Neural cell (in vitro differentiated cells): ENCODE data around the gene MYRIP. TPM values are rescaled to one million over a fixed set of nuclear protein-coding genes. Genes with fewer than 3 reads are reported as not detected.

ENCODE experiments used
- H2AFZ ChIP-seq: fragments of 200-600, 300-800 bp; sonication (generic), shearing (Covaris generic); 2 replicates; pipeline ENCODE4 v1.6.0; 2014; ENCODE audit warnings: low read depth, mild to moderate bottlenecking, antibody characterized with exemption, low read length, moderate library complexity
- H3F3A ChIP-seq: fragments of 200-600 bp; shearing (Covaris generic); 2 replicates; pipeline ENCODE4 v1.6.1; 2016; ENCODE audit warnings: mild to moderate bottlenecking, moderate library complexity, mixed read lengths, antibody characterized with exemption, low read length; ENCODE audit not compliant: insufficient read depth, poor library complexity, severe bottlenecking
- H3K27ac ChIP-seq: fragments of 200-600, 300-800 bp; sonication (generic), shearing (Covaris generic); 2 replicates; pipeline ENCODE4 v1.5.1; 2014; ENCODE audit warnings: mild to moderate bottlenecking, low read length, moderate library complexity
- H3K27me3 ChIP-seq: fragments of 300-800, 200-600 bp; sonication (generic), shearing (Covaris generic); 2 replicates; pipeline ENCODE4 v1.6.0; 2014; ENCODE audit warnings: mild to moderate bottlenecking, low read depth, low read length, moderate library complexity; ENCODE audit not compliant: insufficient read depth
- H3K36me3 ChIP-seq: fragments of 300-800, 200-600 bp; sonication (generic), shearing (Covaris generic); 2 replicates; pipeline ENCODE4 v1.5.1; 2014; ENCODE audit warnings: mild to moderate bottlenecking, antibody characterized with exemption, low read length, moderate library complexity; ENCODE audit not compliant: insufficient read depth
- H3K4me2 ChIP-seq: fragments of 300-800, 200-600 bp; sonication (generic), shearing (Covaris generic); 2 replicates; pipeline ENCODE4 v1.6.0; 2014; ENCODE audit warnings: mild to moderate bottlenecking, low read length
- H3K4me3 ChIP-seq: fragments of 300-800, 200-600 bp; sonication (generic), shearing (Covaris generic); 2 replicates; pipeline ENCODE4 v1.5.1; 2014; ENCODE audit warnings: mild to moderate bottlenecking, low read length, moderate library complexity
- H3K79me2 ChIP-seq: fragments of 200-600 bp; shearing (Covaris generic); replicated peaks from 2 replicates; pipeline ENCODE4 v1.6.0; 2014; ENCODE audit warnings: mild to moderate bottlenecking, low read length, moderate library complexity; ENCODE audit not compliant: insufficient read depth
- H3K9ac ChIP-seq: fragments of 300-800, 200-600 bp; sonication (generic), shearing (Covaris generic); 2 replicates; pipeline ENCODE4 v1.6.1; 2016; ENCODE audit warnings: mild to moderate bottlenecking, low read length, mixed read lengths
- H3K9me2 ChIP-seq: fragments of 200-600 bp; shearing (Covaris generic); 2 replicates; pipeline ENCODE4 v1.6.1; 2016; ENCODE audit warnings: mild to moderate bottlenecking, low read length, mixed read lengths; ENCODE audit not compliant: insufficient read depth
- H3K9me3 ChIP-seq: fragments of 200-600, 300-800 bp; sonication (generic), shearing (Covaris generic); 2 replicates; pipeline ENCODE4 v1.6.1; 2016; ENCODE audit warnings: mild to moderate bottlenecking, mixed run types, low read length, moderate library complexity, mixed read lengths
- H4K20me1 ChIP-seq: fragments of 200-600 bp; shearing (Covaris generic); 2 replicates; pipeline ENCODE4 v1.6.1; 2016; ENCODE audit warnings: mild to moderate bottlenecking, mixed run types; ENCODE audit not compliant: insufficient read depth
- EP300 ChIP-seq: fragments of 450-650 bp; conservative IDR thresholded peaks from 2 replicates; pipeline ENCODE4 v1.6.1; 2014; ENCODE audit warnings: antibody characterized with exemption, mild to moderate bottlenecking, moderate library complexity; ENCODE audit not compliant: poor library complexity, severe bottlenecking
- EZH2 ChIP-seq: fragments of 200-600, 300-800 bp; shearing (Covaris generic), sonication (generic); IDR thresholded peaks from 2 replicates; pipeline ENCODE4 v1.6.1; 2014; ENCODE audit warnings: antibody characterized with exemption, low read length, borderline replicate concordance, mild to moderate bottlenecking; ENCODE audit not compliant: insufficient read depth, poor library complexity, severe bottlenecking
- MXI1 ChIP-seq: fragments of 450-650 bp; conservative IDR thresholded peaks from 2 replicates; pipeline ENCODE4 v1.6.1; 2014; ENCODE audit warnings: antibody characterized with exemption, mild to moderate bottlenecking; ENCODE audit not compliant: poor library complexity, severe bottlenecking
- POLR2AphosphoS5 ChIP-seq: IDR thresholded peaks from 2 replicates; pipeline ENCODE4 v1.6.1; 2012
- RAD21 ChIP-seq: fragments of 450-650 bp; conservative IDR thresholded peaks from 2 replicates; pipeline ENCODE4 v1.6.1; 2014; ENCODE audit warnings: antibody characterized with exemption, mild to moderate bottlenecking, moderate library complexity
- SMC3 ChIP-seq: fragments of 450-650 bp; conservative IDR thresholded peaks from 2 replicates; pipeline ENCODE4 v1.6.1; 2014; ENCODE audit warnings: antibody characterized with exemption, mild to moderate bottlenecking, moderate library complexity; ENCODE audit not compliant: poor library complexity
- TAF1 ChIP-seq: IDR thresholded peaks from 2 replicates; pipeline ENCODE4 v1.6.1; 2012; ENCODE audit warnings: low read depth
- polyA plus RNA-seq: library from polyadenylated mRNA; depleted of rRNA; stranded (reverse); fragments of >200 nt; gene quantifications from 2 replicates; pipeline ENCODE4 v1.2.3, GENCODE V29; 2014
- TF ChIP-seq, protein P1 (sequence below): IDR thresholded peaks from 2 replicates; pipeline ENCODE4 v1.6.1; 2012; ENCODE audit warnings: borderline replicate concordance
- TF ChIP-seq, protein P2 (sequence below): fragments of 450-650 bp; IDR thresholded peaks from 2 replicates; pipeline ENCODE4 v1.5.1; 2014; ENCODE audit warnings: antibody characterized with exemption, mild to moderate bottlenecking, moderate library complexity; ENCODE audit not compliant: poor library complexity, severe bottlenecking

Gene MYRIP
- polyA plus RNA-seq, 1 donor from 2014 or later = 0.76 TPM

GRCh38 chr3:39839484-39839883 is 30.1 kb downstream of the MYRIP start:
- Histone ChIP-seq H3K27ac (no peak overlapping the region), H3K4me3 (no peak overlapping the region), H3F3A (no peaks in the 10 kb centered on the region), H3K9me2 (no peaks in the 10 kb centered on the region), H3K4me2 (no peak overlapping the region), H3K79me2 (no peaks in the 10 kb centered on the region), H3K27me3 (no peaks in the 10 kb centered on the region), H2AFZ (no peak overlapping the region), H4K20me1 (no peaks in the 10 kb centered on the region), H3K36me3 (no peaks in the 10 kb centered on the region), H3K9me3 (no peaks in the 10 kb centered on the region), H3K9ac (no peak overlapping the region)
- no peak for TF ChIP-seq EP300
- no peak for TF ChIP-seq EZH2
- TF ChIP-seq, protein P1, sequence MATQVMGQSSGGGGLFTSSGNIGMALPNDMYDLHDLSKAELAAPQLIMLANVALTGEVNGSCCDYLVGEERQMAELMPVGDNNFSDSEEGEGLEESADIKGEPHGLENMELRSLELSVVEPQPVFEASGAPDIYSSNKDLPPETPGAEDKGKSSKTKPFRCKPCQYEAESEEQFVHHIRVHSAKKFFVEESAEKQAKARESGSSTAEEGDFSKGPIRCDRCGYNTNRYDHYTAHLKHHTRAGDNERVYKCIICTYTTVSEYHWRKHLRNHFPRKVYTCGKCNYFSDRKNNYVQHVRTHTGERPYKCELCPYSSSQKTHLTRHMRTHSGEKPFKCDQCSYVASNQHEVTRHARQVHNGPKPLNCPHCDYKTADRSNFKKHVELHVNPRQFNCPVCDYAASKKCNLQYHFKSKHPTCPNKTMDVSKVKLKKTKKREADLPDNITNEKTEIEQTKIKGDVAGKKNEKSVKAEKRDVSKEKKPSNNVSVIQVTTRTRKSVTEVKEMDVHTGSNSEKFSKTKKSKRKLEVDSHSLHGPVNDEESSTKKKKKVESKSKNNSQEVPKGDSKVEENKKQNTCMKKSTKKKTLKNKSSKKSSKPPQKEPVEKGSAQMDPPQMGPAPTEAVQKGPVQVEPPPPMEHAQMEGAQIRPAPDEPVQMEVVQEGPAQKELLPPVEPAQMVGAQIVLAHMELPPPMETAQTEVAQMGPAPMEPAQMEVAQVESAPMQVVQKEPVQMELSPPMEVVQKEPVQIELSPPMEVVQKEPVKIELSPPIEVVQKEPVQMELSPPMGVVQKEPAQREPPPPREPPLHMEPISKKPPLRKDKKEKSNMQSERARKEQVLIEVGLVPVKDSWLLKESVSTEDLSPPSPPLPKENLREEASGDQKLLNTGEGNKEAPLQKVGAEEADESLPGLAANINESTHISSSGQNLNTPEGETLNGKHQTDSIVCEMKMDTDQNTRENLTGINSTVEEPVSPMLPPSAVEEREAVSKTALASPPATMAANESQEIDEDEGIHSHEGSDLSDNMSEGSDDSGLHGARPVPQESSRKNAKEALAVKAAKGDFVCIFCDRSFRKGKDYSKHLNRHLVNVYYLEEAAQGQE = no peak
- TF ChIP-seq POLR2AphosphoS5 = no peak
- TF ChIP-seq MXI1 = no peak
- TF ChIP-seq, protein P2, sequence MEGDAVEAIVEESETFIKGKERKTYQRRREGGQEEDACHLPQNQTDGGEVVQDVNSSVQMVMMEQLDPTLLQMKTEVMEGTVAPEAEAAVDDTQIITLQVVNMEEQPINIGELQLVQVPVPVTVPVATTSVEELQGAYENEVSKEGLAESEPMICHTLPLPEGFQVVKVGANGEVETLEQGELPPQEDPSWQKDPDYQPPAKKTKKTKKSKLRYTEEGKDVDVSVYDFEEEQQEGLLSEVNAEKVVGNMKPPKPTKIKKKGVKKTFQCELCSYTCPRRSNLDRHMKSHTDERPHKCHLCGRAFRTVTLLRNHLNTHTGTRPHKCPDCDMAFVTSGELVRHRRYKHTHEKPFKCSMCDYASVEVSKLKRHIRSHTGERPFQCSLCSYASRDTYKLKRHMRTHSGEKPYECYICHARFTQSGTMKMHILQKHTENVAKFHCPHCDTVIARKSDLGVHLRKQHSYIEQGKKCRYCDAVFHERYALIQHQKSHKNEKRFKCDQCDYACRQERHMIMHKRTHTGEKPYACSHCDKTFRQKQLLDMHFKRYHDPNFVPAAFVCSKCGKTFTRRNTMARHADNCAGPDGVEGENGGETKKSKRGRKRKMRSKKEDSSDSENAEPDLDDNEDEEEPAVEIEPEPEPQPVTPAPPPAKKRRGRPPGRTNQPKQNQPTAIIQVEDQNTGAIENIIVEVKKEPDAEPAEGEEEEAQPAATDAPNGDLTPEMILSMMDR = no peak
- no peak for TF ChIP-seq RAD21
- no peak for TF ChIP-seq TAF1
- TF ChIP-seq SMC3 = no peak

GRCh38 chr3:39843440-39843839 is 34.0 kb downstream of the MYRIP start:
- no peak overlapping the region for H3K4me3 ChIP-seq
- TF ChIP-seq RAD21 (no peak), EP300 (no peak), SMC3 (no peak), POLR2AphosphoS5 (no peak), TAF1 (no peak), MXI1 (no peak), EZH2 (no peak)
- TF ChIP-seq, protein P2 = no peak
- TF ChIP-seq, protein P1 = no peak
- no peaks in the 10 kb centered on the region for H3K9me3 ChIP-seq
- no peaks in the 10 kb centered on the region for H3K27me3 ChIP-seq
- no peak overlapping the region for H3K9ac ChIP-seq
- H3K4me2 ChIP-seq = no peak overlapping the region
- H3K27ac ChIP-seq = no peak overlapping the region
- H3F3A ChIP-seq = no peaks in the 10 kb centered on the region
- H2AFZ ChIP-seq = no peak overlapping the region
- no peaks in the 10 kb centered on the region for H3K79me2 ChIP-seq
- no peaks in the 10 kb centered on the region for H3K36me3 ChIP-seq
- no peaks in the 10 kb centered on the region for H3K9me2 ChIP-seq
- H4K20me1 ChIP-seq = no peaks in the 10 kb centered on the region
